HG02610 (cell line): Measurements from ENCODE around the gene VWA2.

Source experiments
- ATAC-seq: cut with Tn5 transposase; IDR thresholded peaks from one replicate; pipeline ENCODE4 v1.9.1; 2021; ENCODE audit warnings: mild to moderate bottlenecking, moderate library complexity; ENCODE audit not compliant: unreplicated experiment

VWA2 gene, protein sequence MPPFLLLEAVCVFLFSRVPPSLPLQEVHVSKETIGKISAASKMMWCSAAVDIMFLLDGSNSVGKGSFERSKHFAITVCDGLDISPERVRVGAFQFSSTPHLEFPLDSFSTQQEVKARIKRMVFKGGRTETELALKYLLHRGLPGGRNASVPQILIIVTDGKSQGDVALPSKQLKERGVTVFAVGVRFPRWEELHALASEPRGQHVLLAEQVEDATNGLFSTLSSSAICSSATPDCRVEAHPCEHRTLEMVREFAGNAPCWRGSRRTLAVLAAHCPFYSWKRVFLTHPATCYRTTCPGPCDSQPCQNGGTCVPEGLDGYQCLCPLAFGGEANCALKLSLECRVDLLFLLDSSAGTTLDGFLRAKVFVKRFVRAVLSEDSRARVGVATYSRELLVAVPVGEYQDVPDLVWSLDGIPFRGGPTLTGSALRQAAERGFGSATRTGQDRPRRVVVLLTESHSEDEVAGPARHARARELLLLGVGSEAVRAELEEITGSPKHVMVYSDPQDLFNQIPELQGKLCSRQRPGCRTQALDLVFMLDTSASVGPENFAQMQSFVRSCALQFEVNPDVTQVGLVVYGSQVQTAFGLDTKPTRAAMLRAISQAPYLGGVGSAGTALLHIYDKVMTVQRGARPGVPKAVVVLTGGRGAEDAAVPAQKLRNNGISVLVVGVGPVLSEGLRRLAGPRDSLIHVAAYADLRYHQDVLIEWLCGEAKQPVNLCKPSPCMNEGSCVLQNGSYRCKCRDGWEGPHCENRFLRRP

DNA sequence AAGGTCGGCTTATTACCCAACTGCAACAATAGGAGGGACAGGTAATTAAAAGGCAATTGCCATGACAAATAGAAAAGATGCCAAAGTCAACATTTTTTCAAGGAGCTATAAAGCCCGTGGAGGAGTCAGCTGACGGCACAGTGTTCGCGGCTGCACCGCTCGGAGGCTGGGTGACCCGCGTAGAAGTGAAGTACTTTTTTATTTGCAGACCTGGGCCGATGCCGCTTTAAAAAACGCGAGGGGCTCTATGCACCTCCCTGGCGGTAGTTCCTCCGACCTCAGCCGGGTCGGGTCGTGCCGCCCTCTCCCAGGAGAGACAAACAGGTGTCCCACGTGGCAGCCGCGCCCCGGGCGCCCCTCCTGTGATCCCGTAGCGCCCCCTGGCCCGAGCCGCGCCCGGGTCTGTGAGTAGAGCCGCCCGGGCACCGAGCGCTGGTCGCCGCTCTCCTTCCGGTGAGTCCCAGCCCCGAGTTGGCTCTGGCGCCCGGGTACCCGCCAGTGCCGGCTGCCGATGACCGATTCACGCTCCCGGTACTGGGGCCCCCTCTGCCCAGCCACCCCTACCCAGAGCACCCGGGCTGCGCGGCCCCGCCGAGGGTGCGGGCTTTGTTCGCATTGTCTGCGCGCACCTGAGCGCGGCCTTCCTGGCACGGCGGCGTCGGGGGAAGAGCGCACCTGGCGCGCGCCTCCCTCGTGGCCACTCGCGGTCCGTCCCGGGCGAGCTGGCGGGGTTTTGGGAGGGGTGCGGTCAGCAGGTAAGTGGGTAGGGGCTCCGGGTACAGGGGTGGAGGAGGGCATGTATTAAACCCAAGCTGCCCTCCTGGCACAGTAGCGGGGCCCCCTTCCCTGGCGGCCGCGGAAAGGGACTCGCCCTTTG, at the start of gene VWA2:
Gene VWA2, plus strand, starts transcription at position 138 of the 877 bp plus-strand sequence. CDS start 9,460 bp downstream, outside the sequence.
- no peak for ATAC-seq

DNA sequence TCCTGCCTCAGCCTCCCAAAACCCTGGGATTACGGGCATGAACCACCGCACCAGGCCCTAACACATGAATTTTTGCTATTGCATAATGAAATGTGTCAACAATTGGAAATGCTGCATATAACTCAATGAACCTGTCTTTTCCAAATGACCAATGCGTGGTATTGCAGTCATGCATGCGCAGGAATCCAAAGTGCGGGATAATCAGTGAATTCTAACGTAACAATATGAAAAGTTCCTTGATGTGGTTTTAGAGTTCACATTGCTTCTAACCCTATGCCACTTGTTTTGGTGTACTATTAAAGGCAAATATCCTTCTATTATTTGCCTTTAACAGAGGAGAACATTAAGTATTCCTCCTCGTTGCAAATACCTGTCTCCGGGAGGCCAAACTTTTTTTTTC, 49.4 kb upstream of the VWA2 start:
- ATAC-seq = no peak

DNA sequence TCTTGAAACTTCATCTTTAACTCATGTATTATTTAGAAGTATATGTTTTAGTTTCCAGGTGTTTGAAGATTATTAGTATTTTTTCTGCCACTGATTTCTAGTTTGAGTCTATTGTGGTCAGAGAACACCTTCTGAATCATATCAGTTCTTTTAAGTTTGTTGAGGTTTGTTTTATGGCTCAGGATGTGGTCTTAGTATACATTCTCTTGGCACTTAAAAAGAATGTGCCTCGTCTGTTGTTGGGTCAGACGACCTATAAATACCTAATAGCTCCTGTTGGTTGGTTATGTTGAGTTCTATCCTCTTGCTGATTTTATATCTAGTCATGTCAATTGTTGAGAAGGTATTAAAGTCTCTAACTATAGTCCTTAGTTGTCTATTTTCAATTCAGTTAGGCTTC, 44.0 kb upstream of the VWA2 start:
- peak; percentile 99 for ATAC-seq

DNA sequence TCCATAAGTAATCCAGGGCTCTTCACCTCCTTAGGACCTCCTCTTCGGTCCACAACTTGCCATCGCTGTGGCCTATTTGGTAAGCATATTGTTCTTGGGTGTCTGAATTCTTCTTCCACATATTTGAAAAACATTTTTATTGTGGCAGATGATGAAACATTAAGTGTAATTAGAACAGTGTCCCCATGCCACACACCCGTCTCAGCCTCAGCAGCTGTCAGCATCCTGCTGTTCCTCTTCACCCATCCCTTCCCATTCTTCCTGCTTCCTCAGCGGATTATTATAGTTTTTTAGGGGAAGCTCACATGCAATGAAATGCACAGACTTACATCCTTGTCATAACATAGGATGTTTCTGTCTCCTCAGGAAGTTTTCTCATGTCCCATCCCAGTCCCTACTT, 39.8 kb upstream of the VWA2 start:
- no peak for ATAC-seq

DNA sequence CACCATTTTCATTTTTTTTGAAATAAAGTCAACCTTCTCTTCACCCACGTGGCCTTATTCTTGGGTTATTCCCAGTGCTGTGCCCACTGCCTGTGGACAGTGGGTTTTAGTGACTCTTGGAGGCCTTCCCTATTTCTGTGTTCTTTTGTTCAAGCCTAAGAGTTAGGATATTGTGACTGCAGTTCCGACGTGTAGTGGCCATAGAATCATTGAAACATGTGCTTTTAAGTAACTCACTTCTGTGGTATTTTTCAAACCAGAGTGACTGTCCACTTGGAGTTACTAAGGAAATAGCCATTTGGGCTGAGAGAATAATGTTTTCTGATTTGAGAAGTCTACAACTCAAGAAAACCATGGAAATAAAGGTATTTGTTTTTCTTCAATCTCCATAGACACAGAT, 36.2 kb upstream of the VWA2 start:
- ATAC-seq = no peak

DNA sequence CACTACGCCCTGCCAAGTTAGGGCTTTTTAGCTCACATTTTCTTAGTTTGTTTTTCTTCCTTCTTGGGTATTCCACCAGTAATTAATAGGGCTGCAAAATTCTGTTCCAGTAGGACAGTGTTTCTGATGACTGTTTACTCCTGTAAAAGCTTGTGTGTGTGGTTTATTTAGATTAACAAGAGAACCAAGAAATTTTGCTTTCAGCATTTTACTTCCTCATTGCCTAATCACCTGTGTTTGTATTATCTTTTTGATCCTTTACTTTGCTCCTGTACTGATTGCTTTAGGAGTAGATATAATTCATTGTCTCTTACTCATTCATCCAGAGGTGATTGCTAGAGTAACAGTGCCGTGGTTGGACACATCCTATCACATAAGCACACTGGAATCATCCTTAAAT, 32.2 kb upstream of the VWA2 start:
- ATAC-seq = no peak

DNA sequence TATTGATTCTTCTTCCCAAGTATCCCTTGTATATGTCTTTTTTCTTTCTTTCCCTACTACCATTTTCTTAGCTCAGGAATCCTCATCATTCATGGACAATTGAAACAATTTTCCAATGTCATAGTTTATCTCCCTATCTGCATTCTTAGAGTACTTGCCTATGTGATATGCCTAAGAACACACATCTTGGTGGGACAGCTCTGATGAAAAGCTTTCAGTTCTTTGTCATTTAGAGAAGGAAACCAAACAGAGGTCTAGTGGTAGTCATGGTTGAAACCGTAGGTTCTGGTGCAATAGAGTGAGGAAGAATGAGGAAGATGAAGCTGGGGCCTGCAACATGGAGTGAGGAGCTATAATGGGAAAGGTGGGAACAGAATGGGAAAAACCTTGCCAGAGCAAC, 31.7 kb upstream of the VWA2 start:
- no peak for ATAC-seq

DNA sequence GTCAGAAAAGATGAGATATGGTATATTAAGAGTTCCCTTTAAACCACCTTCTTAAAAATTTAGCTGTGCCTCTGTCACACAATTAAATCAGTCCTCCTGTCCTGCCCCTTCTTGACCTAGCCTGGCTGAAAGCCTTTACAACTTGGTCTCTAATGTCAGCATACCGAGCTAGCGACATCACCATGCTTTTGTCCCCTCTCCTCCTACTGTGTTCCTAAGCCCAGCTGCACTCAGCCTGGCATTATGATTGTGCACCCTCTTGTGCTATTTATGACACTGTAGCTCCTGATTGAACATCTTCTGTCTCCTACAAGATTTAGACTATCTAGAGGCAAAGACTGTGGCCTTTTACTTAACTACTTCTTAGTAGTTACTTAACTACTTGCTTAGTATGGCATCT, 30.7 kb upstream of the VWA2 start:
- no peak for ATAC-seq

DNA sequence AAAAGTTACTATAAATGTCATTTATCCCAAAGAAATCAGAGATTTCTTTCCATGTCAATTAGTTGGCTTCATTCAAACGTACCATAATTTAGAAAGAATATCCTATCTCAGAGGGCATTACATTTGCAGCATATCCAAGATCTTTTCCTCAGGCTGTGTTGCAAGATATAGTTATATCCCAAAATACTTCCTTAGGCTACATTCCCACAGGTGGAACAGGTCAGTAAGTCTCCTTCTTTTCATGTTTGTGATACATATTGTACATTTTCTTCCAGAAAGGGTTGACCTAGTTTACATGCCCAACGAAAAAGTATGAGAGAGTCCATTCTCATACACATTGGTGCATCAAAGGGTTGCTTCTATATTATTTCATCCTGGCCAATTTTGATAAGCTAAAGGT, 26.9 kb upstream of the VWA2 start:
- no peak for ATAC-seq

DNA sequence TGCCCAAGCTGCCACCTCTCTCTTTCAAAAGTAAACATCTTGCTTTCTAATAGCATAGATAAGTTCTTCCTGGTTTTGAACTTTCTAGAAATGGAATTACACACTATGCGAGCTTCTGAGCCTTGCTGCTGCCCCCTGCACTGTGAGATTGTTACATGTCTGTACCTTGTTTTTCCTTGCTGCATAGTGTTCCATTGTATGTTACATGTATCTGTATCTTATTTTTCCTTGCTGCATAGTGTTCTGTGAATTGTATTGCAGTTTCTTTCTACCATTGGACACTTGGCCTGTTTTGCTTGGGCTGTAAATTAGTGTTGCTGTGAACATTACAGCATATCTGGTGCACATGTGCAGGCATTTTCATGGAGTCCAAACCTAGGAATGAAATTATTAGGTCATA, 24.0 kb upstream of the VWA2 start:
- no peak for ATAC-seq

DNA sequence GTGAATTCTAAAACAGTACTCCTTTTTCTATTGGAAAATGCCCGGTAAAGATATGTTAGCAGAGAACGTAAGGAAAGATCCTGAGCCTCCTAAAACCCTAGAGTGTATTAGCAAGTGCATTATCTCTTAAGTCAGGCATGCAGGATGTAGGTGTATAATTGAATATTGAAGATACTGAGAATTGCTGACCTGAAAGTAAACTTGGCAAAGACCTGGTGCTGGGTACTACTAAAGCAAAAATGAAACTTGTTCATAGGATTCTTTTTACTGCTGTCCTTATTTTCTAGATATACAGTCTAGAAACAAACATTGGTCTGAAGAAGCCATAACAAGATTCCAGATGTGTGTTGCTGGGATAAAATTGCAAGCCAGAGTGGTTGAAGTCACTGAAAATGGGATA, 18.8 kb upstream of the VWA2 start:
- ATAC-seq = no peak

DNA sequence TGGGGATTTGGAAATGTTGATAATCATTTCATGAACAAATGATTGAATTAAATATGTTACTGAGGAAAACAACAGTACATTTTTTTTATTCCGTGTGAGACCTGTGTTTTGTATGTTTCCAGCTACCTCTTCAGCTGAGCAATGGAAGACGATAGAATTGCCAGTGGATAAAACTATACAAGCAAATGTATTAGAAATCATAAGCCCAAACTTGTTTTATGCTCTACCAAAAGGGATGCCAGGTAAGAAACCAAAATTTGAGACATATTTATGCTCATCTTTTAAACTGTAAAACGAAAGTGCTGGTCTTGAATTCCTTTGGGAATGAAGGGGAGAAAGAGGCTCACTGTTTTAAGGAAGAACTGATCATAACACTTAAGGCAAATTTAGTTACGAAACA, 17.8 kb upstream of the VWA2 start:
- no peak for ATAC-seq

DNA sequence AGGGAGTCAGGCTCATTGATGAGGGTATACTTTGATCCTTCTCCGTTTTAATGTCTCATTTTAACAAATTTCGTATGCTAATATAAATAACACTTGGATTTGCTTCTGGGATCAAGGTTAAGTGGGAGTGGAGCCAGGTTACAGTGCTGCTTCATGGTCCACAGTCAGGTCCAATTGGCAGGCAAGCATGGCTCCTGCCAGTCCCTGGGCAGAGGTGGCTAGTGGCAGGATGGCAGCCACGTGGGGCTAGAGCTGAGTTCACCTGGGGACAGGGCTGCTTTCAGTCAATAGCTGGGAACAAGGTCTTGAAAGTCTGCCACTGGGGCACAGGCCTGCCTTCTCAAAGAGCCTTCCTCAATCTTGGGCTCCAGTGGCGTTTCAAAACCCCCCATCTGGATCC, 16.0 kb upstream of the VWA2 start:
- ATAC-seq = no peak

DNA sequence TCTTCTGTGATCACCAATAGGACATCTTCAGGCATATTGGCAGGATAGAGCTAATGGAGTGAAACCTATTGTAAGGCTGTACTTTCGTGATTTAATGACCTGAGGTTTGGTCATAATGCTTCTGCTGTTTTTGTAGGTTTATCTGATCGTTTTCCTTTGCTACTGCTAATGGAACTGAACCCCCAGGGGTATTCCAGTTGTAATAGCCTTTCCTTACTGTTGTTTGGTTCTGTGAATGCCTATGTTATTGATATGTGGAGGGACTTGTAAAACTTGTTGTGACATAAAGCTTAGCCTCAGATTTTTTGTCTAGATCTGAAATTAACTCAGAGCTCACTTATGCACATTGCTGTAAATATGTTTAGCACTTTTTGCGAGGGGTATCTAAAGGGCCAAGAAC, 10.9 kb upstream of the VWA2 start:
- no peak for ATAC-seq

DNA sequence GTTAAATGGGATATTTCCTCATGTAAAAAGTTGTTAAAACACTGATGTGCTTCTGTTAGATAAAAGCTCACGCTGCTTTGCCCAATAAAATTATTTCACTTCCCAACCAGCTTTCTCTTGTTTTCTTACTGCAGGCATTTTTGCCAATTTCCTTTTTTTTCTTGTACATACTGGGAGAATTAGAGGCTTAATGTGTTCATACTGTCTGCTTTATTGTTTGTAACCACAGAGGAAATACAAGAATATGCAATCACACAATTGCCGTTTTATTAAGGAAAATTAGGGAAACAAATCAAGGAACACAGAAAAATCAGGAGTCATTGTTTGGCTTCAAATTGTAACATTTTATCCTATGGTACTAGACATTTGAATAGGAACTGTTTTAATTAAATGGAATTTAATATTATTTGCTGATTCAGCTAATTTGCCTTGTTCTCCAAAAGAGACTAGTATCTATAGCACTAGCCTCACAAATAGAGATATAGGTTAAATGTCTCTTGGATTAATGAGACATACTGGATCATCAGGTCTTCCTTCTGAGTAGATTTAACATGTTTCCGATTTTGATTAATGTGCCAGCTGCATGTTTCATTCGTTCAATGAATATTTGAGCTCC, 6.4 kb upstream of the VWA2 start:
- ATAC-seq = no peak

DNA sequence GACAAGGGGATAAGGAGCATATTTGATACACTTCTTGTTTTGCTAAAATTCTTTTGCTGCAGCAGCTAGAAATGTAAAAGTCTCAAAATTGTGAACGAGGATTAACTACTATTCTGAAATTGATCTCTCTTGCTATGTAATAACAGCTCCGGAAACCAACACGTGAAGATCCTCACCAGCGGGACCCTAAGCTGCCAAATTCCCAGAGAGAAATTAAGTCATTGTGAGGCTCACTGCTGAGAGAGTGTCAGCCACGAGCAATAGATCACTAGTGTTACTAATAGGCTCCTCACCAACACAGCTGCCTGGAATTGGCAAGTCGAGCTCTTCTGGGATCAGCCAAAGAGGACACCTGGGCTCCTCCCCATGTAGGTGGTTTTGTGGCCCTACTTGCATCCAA, 5.6 kb upstream of the VWA2 start:
- ATAC-seq = no peak

DNA sequence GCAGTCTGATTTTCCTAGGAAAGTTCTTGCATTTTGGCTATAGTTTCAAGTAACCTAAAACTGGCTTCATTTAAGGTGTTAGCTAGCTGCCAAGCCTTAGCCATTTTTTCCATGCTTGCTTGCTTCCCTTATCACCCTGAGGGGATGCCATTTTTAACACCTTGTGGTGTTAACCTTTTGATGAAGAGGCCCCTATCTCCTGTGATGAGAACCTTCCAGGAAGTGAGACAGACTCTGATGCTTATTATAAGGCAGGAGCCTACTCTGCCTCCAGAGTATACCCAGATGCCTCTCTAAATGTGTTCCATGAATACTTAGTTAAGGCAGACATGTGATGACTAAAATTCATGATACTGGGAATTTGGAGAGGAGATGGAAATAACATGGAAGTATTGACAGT, 4.9 kb upstream of the VWA2 start:
- ATAC-seq = no peak

DNA sequence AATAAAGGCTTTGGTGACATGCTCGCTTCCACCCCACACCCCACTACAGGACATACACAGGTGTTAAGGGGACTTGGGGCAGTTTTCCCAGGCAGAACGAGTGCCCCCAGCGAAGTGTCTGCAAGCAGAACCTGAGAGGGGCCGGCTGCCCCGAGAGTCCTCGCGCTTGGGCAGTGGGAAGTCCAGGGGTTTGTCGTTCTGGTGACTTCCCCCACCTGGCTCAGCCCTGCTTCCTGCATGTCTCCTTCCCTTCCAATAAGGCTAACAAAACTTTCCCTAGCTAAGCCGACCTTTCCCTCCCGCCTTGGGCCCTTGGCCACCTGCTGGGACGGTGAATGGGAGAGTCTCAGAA, 916 bp downstream of the VWA2 start:
- no peak for ATAC-seq

DNA sequence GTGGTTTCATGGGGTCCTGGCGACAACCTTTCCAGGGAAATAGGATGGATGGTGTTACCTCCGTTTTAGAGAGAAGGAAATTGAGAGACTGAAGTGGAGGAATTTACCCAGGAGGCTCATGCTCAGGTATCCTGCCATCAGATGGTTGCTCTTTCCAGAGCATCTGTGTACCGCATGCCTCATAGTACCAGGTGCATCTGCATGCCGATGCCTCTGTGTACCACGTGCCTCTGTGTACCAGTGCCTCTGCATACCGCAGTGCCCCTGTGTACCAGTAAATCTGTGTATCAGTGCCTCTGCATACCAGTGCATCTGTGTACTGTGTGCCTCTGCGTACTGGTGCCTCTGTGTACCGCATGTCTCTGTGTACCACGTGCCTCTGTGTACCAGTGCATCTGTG, 3.2 kb downstream of the VWA2 start:
- ATAC-seq = no peak

DNA sequence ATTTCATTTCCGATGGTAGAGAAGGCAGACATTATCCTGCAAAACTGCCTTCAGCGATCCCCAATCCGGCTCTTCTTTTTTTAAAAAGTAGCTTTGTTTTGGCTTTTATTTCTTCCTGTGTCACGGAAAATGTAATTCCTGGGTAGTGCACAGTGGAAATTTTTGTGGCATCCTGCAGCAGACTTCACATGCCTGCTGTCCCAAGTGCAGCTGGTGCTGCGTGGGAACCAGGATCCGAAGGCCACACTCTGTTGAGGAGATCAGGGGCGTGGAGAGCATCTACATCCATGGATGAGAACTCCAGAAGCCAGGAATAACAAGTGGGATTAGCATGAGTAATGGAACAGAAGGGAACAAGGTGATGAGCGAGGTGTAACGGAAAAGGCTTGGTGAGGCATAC, 4.6 kb downstream of the VWA2 start:
- no peak for ATAC-seq

DNA sequence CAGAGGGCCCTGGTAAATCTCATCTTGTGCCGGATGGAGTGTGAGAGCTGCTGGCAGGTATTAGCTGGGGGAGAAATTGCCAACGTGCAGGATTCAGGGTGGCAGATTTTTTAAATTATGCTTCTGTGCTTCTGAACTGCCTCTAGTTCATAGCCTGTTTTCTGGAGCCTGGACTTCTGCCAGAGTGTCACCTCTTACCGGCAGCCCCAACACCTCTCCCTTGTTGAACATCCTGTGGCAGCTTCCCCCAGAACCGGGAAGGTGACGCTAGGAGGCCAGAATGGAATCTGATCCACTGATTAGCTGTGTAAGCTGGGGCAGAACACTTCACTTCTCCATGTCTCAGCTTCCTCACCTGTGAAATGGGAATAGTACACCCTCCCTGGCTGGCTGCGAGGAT, 5.1 kb downstream of the VWA2 start:
- ATAC-seq = no peak
